AG04450 (cell line): ENCODE results near the gene SVOPL. TPM values are rescaled to one million over a fixed set of nuclear protein-coding genes. Genes with fewer than 3 reads are reported as not detected.

Experiments
- CTCF ChIA-PET: fragments of 300-600, 350-600 bp; formaldehyde crosslinking; extraction: SDS; loops from one replicate; lab custom pipeline; 2022; ENCODE audit warnings: antibody characterized with exemption, inconsistent platforms; lab: Charles Lee
- POLR2A ChIA-PET: fragments of 350-600 bp; formaldehyde crosslinking; extraction: SDS; loops from one replicate; lab custom pipeline; 2021; ENCODE audit warnings: antibody characterized with exemption, inconsistent platforms; lab: Yijun Ruan, JAX
- DNase-seq: peaks from one replicate; pipeline ENCODE4 v3.0.0-alpha.2; 2011; ENCODE audit warnings: low read depth, low spot score
- H3K27ac ChIP-seq: one replicate; pipeline ENCODE4 v1.5.1; 2012; ENCODE audit warnings: low read depth, low read length, control low read depth
- H3K27me3 ChIP-seq: one replicate; pipeline ENCODE4 v1.6.0; 2012; ENCODE audit warnings: low read length; ENCODE audit not compliant: control insufficient read depth, insufficient read depth
- H3K4me3 ChIP-seq: 2 replicates; pipeline ENCODE4 v1.5.1; 2011; ENCODE audit warnings: mild to moderate bottlenecking, low read depth, low read length, control low read depth
- H3K9me3 ChIP-seq: 2 replicates; pipeline ENCODE4 v1.5.1; 2012; ENCODE audit warnings: low read length; ENCODE audit not compliant: control insufficient read depth, insufficient read depth
- polyA plus RNA-seq: library from polyadenylated mRNA; depleted of rRNA; stranded (reverse); fragments of >200 nt; gene quantifications from 2 replicates; pipeline ENCODE4 v1.2.3, GENCODE V29; 2011
- TF ChIP-seq, protein P1 (sequence below): IDR thresholded peaks from 2 replicates; pipeline ENCODE4 v1.5.1; 2011; ENCODE audit warnings: low read depth, low read length, control low read depth, inconsistent platforms

The SVOPL gene
- polyA plus RNA-seq, 1 experiment = not detected

DNA sequence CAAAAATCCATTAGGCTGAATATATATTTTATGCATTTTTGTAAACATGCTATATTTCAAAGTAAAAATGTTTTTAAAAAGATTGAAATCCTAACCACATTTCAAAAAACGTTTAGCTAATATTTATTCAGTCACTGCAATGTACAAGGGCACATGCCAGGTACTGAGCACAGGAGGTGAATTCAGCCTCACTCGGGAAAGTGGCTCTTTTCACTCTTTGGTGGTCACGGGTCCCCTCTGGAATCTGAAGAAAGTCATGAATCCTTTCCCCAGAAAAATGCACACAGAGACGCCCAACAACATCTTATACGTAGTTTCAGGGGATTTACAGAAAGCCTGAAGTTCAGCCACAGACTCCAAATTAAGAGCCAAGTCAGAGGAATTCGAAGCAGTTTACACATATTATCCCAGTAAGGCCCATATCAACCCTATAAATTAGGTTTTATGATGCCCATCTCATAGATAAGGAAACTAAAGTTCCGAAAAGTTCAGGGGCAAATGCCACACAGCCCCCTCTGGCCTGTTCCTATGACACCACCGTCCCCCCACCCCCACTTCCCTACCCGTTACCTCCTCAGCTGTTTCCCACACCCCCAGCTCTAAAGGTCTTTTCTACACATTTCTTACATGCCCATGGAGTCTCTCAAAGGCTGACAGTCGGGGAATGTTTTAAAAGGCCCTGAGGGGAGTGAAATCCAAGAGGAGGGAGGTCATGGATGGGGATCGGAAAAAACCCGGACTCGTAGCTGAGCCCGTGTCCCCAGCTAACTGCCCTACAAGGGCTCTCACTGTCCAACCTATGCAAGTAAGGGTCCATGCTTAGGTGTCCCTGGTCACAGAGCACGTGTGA lies 9.6 kb upstream of the SVOPL start:
- H3K27me3 ChIP-seq = no peaks in the 10 kb centered on the region
- ChIA-PET CTCF (interaction anchor here (1.2 kb wide), 1 partner anchor 28 kb away, joined by 6 read pairs; no protein-coding TSS in a partner anchor), POLR2A (no interaction called here)
- no peak overlapping the region for H3K27ac ChIP-seq
- TF ChIP-seq, protein P1, sequence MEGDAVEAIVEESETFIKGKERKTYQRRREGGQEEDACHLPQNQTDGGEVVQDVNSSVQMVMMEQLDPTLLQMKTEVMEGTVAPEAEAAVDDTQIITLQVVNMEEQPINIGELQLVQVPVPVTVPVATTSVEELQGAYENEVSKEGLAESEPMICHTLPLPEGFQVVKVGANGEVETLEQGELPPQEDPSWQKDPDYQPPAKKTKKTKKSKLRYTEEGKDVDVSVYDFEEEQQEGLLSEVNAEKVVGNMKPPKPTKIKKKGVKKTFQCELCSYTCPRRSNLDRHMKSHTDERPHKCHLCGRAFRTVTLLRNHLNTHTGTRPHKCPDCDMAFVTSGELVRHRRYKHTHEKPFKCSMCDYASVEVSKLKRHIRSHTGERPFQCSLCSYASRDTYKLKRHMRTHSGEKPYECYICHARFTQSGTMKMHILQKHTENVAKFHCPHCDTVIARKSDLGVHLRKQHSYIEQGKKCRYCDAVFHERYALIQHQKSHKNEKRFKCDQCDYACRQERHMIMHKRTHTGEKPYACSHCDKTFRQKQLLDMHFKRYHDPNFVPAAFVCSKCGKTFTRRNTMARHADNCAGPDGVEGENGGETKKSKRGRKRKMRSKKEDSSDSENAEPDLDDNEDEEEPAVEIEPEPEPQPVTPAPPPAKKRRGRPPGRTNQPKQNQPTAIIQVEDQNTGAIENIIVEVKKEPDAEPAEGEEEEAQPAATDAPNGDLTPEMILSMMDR = no peak
- no peak for DNase-seq
- H3K9me3 ChIP-seq = peaks cover 8% of the 10 kb centered on the region
- no peak overlapping the region for H3K4me3 ChIP-seq

DNA sequence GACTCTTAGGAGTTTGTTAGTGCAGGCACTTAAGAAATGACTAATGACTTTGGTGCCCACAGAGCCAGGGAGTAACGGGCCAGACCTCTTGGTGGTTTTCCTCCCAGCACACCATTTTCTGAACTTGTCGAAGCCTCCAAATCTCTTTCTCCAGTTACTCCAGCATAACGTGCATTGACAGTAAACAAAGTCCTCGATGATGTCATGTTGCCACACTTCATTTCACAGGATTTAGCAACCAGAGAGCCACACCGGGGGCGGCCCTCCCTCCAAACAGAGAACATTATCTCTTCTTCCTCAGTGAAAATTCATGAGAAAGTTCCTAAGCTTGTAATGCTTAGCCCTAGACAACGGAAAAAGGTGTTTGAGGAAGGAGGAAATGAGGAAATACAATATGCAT lies 4.0 kb upstream of the SVOPL start:
- DNase-seq = no peak
- no peak overlapping the region for H3K4me3 ChIP-seq
- peaks cover 8% of the 10 kb centered on the region for H3K9me3 ChIP-seq
- TF ChIP-seq, protein P1 = no peak
- no peak overlapping the region for H3K27ac ChIP-seq
- no peaks in the 10 kb centered on the region for H3K27me3 ChIP-seq
- ChIA-PET POLR2A (no interaction called here), CTCF (interaction anchor here (0.7 kb wide), 1 partner anchor 34 kb away, joined by 3 read pairs; no protein-coding TSS in a partner anchor)

DNA sequence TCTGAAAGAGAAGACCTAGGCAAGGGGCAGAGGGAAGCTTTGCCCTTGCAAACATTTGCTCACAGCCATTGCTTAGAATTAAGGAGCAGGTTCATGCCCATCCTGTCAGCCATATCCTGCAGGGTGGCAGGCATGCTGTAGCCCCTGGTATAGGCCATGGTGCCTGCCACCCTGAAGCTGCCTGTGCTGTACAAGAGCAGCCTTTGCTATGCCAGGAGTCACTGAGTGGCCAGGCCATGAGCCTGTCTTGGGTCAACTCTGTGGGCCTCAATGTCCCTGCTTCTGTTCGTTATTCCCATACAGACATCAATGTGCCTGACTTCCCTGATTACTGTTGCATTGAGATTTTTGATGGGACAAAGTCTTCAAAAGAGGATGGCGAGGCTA lies 368 bp upstream of the SVOPL start:
- ChIA-PET POLR2A (no interaction called here), CTCF (no interaction called here)
- no peak overlapping the region for H3K4me3 ChIP-seq
- peaks cover 14% of the 10 kb centered on the region for H3K9me3 ChIP-seq
- no peak overlapping the region for H3K27ac ChIP-seq
- DNase-seq = no peak
- TF ChIP-seq, protein P1 = no peak
- H3K27me3 ChIP-seq = no peaks in the 10 kb centered on the region

DNA sequence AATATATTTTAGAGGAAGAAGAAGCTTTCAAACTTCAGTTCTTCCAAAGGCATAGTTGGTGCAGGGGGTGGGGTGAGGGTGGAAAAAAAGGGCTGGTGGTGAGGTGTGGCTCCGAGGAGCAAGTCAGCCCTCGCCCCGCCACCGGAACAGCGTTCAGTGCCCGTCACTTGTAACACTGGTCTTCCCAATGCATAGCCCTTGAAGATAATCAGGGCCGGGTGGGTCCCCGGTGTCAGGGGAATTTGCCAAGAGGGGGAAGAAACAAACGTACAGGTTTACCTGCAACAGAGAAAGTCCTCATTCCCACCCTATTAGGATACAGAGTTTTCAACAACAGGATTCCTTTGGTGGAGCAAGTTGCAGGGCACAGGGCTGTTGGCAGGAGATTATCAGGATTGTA lies 1.5 kb downstream of the SVOPL start:
- H3K27me3 ChIP-seq = no peaks in the 10 kb centered on the region
- no peak overlapping the region for H3K4me3 ChIP-seq
- H3K9me3 ChIP-seq = peaks cover 28% of the 10 kb centered on the region
- DNase-seq = no peak
- TF ChIP-seq, protein P1 = no peak
- ChIA-PET POLR2A (no interaction called here), CTCF (no interaction called here)
- H3K27ac ChIP-seq = no peak overlapping the region

DNA sequence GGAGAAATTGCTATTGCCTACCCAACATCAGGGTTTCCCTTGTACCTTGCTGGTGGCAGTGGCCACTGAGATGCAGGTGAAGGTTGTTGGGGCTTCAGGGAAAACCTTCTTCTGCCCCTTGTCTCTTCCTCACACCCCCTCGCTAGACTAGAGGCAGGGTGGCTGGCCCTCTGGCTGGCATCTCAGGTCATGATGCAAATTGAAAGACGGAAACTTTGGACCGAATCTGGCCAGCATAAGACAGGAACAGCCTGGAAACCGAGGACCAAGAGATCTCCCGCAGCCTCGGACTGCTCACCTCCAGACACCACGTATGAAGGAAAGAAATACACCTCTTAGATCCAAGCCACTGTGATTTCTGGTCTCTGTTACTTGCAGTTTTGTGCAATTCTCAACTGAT lies 2.9 kb downstream of the SVOPL start:
- ChIA-PET POLR2A (no interaction called here), CTCF (no interaction called here)
- TF ChIP-seq, protein P1 = no peak
- Histone ChIP-seq H3K27me3 (no peaks in the 10 kb centered on the region), H3K4me3 (no peak overlapping the region), H3K27ac (no peak overlapping the region), H3K9me3 (peaks cover 28% of the 10 kb centered on the region)
- DNase-seq = no peak
